RWPE1 (cell line): ENCODE data around the gene DXO.
A peak's percentile ranks its signal among the peaks of the same experiment; 100 is the strongest.

ENCODE experiments used
- CTCF ChIA-PET: fragments of 350-600 bp; sonication (Branson Sonifier 250); formaldehyde crosslinking; extraction: SDS; loops from one replicate; lab custom pipeline; 2021; lab: Yijun Ruan, JAX
- POLR2A ChIA-PET: fragments of 400-600 bp; formaldehyde crosslinking; extraction: SDS; loops from one replicate; lab custom pipeline; 2020; ENCODE audit warnings: antibody characterized with exemption; ENCODE audit not compliant: low non-redundant PET; lab: Yijun Ruan, JAX
- DNase-seq: peaks from one replicate; pipeline ENCODE4 v3.0.0; 2012; ENCODE audit warnings: low spot score
- H3K27ac ChIP-seq: fragments of 450-650 bp; 2 replicates; pipeline ENCODE4 v1.5.1; 2017
- CTCF ChIP-seq: fragments of 450-650 bp; conservative IDR thresholded peaks from 2 replicates; pipeline ENCODE4 v1.5.1; 2017; ENCODE audit warnings: low read depth, mild to moderate bottlenecking

Gene DXO

GRCh38 chr6:31946370-31946885 lies 25.5 kb downstream of the DXO start:
- no peak for TF ChIP-seq CTCF
- CTCF ChIA-PET, result no interaction called here
- POLR2A ChIA-PET, result interaction anchor here (0.6 to 1.1 kb wide), 2 partner anchors 39 to 44 kb away, joined by 8 read pairs; partner anchors contain the start of gene ZBTB12
- DNase-seq, result no peak
- H3K27ac ChIP-seq, result peak overlapping the region; percentile 93

GRCh38 chr6:31945507-31946369 lies 26.2 kb downstream of the DXO start, which contains the start of gene CFB:
Gene CFB, plus strand, starts transcription at chr6:31946095. Its CDS starts 127 bp downstream, at chr6:31946222.
- ChIA-PET POLR2A (interaction anchor here (0.6 to 1.2 kb wide), 4 partner anchors 14 to 47 kb away, joined by 4 to 8 read pairs (median 8); partner anchors contain the start of genes SKIC2 and ZBTB12), CTCF (interaction anchor here (0.9 kb wide), 1 partner anchor 11 kb away, joined by 3 read pairs; no protein-coding TSS in a partner anchor)
- TF ChIP-seq CTCF, result no peak
- H3K27ac ChIP-seq, result peak within 1 kb of the TSS; percentile 93
- DNase-seq, result peak; percentile 85

- H3K27ac ChIP-seq, result peak overlapping the region; percentile 93
- ChIA-PET CTCF (interaction anchor here (0.9 kb wide), 1 partner anchor 11 kb away, joined by 3 read pairs; no protein-coding TSS in a partner anchor), POLR2A (interaction anchor here (0.7 to 1.2 kb wide), 3 partner anchors 14 to 47 kb away, joined by 4 to 8 read pairs (median 7); partner anchors contain the start of genes SKIC2 and ZBTB12)
- DNase-seq, result no peak
- no peak for TF ChIP-seq CTCF
These were observed 26.8 kb downstream of the DXO start for GRCh38 chr6:31945154-31945506.

- H3K27ac ChIP-seq, result no peak overlapping the region
- TF ChIP-seq CTCF, result no peak
- CTCF ChIA-PET, result interaction anchor here (1.1 kb wide), 1 partner anchor 21 kb away, joined by 4 read pairs; no protein-coding TSS in a partner anchor
- DNase-seq, result no peak
- POLR2A ChIA-PET, result no interaction called here
These were observed 28.2 kb downstream of the DXO start for GRCh38 chr6:31943742-31944141.

GRCh38 chr6:31940256-31940664 lies 31.7 kb downstream of the DXO start:
- no peak for DNase-seq
- no peak overlapping the region for H3K27ac ChIP-seq
- TF ChIP-seq CTCF, result no peak
- ChIA-PET POLR2A (no interaction called here), CTCF (no interaction called here)

- no peak overlapping the region for H3K27ac ChIP-seq
- CTCF ChIA-PET, result no interaction called here
- DNase-seq, result no peak
- POLR2A ChIA-PET, result no interaction called here
- TF ChIP-seq CTCF, result no peak
These were observed 36.1 kb downstream of the DXO start for GRCh38 chr6:31935823-31936222.
